Cardiac atrium fibroblast (primary cell): Measurements from ENCODE around the gene CSNK1G2. TPM values are rescaled to one million over a fixed set of nuclear protein-coding genes. Genes with fewer than 3 reads are reported as not detected.

Source experiments
- total RNA-seq: library from RNA; depleted of rRNA; stranded (reverse); fragments of >200 nt; gene quantifications from 2 replicates; pipeline ENCODE4 v1.2.3, GENCODE V29; 2015

CSNK1G2 gene
- 50.4 and 68.5 TPM in 2 replicates for total RNA-seq

DNA sequence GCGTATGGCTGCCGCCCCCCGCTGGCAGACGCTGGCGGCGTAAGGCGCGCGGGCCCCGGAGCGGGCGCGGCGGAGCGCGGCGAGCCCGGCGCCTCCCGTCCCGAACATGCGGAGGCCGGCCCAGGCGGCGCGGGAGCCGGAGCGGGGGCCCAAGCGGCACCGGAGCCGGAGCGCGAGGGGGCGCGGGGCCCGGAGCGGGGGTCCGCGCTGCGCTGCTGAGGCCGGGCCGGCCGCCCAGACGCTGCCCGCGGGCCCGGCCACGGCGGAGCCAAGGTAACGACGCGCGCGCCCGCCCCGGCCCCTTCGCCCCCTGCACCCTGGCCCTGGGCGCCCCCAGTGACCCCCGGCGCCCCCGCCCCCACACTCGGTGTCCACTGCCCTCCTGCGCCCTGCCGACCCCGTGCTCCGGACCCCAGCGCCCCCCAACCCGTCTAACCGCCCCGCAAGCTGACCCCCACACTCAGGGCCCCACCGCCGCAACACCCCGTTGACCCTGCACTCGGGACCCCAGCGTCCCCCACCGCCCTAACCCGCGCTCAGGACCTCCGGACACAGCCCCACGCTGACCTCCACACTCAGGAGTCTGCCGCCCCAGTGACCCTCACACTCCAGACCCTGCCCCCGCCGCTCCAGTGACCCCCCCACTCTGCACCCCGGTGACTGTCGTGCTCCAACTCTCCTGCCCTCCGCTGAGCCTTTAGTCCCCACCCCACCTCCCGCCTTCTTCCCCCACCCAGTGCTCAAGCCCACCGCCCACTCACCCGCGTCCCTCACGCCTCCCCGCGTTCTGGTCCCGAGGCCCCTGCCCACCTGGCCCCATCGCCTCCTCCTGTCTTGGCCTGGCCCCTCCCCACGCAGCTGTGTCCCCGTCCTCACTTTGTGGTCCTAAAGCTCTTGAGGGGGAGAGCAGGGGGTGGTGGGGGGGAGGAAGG lies at the start of gene CSNK1G2:
CSNK1G2 (plus strand) TSS at position 27 of the 932 bp plus-strand sequence. CDS start 28,601 bp downstream, outside the sequence.

DNA sequence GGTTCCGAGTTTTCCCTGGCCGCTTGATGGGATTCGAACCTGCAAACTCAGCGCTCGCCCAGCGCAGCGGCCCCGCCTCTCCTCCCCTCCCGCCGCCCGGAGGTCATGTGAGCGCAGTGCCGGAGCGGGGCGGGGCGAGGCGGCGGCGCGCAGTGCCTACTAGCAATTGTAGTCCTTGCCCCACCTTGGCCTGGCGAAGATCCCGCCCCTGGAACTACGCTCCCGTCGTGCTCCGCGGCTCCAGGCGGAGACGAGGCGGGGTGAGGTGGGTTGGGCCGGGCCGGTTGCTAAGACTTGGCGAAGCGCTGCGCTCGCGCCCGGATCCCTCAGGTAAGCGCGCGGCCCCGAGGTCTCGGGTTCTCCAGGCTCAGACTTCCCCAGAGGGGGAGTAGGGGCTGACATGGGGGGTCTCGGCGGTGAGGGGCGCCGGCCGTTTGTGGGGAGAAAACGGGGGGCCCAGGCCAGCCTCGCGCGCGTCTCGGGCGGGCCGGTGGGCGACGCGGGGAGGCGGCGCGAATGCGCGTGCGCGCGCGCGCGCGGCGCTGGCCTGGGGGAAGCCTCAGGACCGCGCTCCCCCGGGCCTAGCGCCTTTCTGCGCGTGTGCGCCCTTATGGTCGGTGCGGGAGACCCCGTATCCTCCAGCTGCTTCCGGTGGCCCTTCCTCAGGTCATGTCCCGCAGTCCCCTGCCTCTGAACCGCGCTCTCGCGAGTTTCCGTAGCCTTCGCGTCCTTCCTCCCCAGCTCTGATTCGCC lies 35.7 kb upstream of the CSNK1G2 start, which contains the start of the genes ADAT3 and SCAMP4:
ADAT3 (plus strand) TSS at position 290 of the 753 bp plus-strand sequence. CDS start 6,649 bp downstream, outside the sequence.
SCAMP4 (plus strand) TSS at position 290 of the 753 bp plus-strand sequence. CDS start 9,621 bp downstream, outside the sequence.

DNA sequence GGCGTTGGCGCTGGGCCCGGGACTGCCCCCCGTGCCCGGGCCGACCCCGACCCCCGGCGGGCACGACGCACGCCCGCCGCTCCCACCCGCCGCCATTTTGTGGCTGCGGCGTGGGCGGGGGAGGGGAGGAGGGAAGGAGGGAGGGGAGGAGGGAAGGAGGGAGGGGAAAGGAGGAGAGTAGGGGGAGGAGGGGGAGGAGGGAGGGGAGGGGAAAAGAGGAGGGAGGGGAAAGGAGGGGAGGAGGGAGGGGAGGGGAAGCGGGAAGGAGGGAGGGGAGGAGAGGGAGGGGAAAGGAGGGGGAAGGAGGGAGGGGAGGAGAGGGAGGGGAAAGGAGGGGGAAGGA lies 74.6 kb downstream of the CSNK1G2 start, which contains the start of gene BTBD2:
BTBD2 (minus strand) TSS at position 107 of the 343 bp plus-strand sequence; CDS start at position 96, 11 bp downstream.

Other genes starting within 250 kb of the CSNK1G2 start
- not detected in 2 replicates for gene ONECUT3, start 187.7 kb upstream of the CSNK1G2 start, total RNA-seq
- 0.97 and 1.1 TPM in 2 replicates for gene ATP8B3, start 128.9 kb upstream of the CSNK1G2 start, total RNA-seq
- 6.9 and 10.0 TPM in 2 replicates for gene REXO1, start 92.7 kb upstream of the CSNK1G2 start, total RNA-seq
- 11.8 and 16.8 TPM in 2 replicates for gene KLF16, start 77.6 kb upstream of the CSNK1G2 start, total RNA-seq
- gene ABHD17A, start 55.7 kb upstream of the CSNK1G2 start, total RNA-seq, result 159 and 164 TPM in 2 replicates
- 4.0 and 4.9 TPM in 2 replicates for gene ADAT3, start 35.8 kb upstream of the CSNK1G2 start, total RNA-seq
- 87.3 and 162 TPM in 2 replicates for gene SCAMP4, start 35.8 kb upstream of the CSNK1G2 start, total RNA-seq
- gene BTBD2, start 74.5 kb downstream of the CSNK1G2 start, total RNA-seq, result 76.9 and 79.4 TPM in 2 replicates
- gene MKNK2, start 110.1 kb downstream of the CSNK1G2 start, total RNA-seq, result 105 and 169 TPM in 2 replicates
- gene MOB3A, start 155.2 kb downstream of the CSNK1G2 start, total RNA-seq, result 44.1 and 46.2 TPM in 2 replicates
- gene IZUMO4, start 155.7 kb downstream of the CSNK1G2 start, total RNA-seq, result 0.36 and 1.6 TPM in 2 replicates
- gene AP3D1, start 210.4 kb downstream of the CSNK1G2 start, total RNA-seq, result 110 and 111 TPM in 2 replicates
- gene DOT1L, start 222.8 kb downstream of the CSNK1G2 start, total RNA-seq, result 7.3 and 10.5 TPM in 2 replicates